ENCODE measurements around the gene SYNGR3. TPM values are rescaled to one million over a fixed set of nuclear protein-coding genes. Genes with fewer than 3 reads are reported as not detected.

The SYNGR3 gene
- total RNA-seq, 1 donor from 2014 or later = 3.3 TPM

GRCh38 chr16:2037647-2038381 lies 48.0 kb downstream of the SYNGR3 start:
- Mint-ChIP-seq H3K4me1 (ENCODE audit: low read depth) (peaks cover 5% of the 10 kb centered on the region), H3K27me3 (no peaks in the 10 kb centered on the region), H3K4me3 (ENCODE audit: low read depth) (no peak overlapping the region), H3K27ac (no peak overlapping the region), H3K9me3 (ENCODE audit: low read depth) (no peaks in the 10 kb centered on the region), H3K36me3 (ENCODE audit: insufficient read depth) (no peaks in the 10 kb centered on the region)
- no peak for DNase-seq (ENCODE audit: low spot score, unreplicated experiment)
- TF ChIP-seq CTCF (IDR thresholded peaks at IDR 0.05; ENCODE audit: unreplicated experiment) = no peak

GRCh38 chr16:2038382-2039231 lies 48.8 kb downstream of the SYNGR3 start:
- no peak overlapping the region for H3K27ac Mint-ChIP-seq
- no peak overlapping the region for H3K4me3 Mint-ChIP-seq (ENCODE audit: low read depth)

GRCh38 chr16:2039274-2040031 lies 49.7 kb downstream of the SYNGR3 start:
- H3K27ac Mint-ChIP-seq = peak overlapping the region; percentile 54
- H3K9me3 Mint-ChIP-seq (ENCODE audit: low read depth) = no peaks in the 10 kb centered on the region
- H3K27me3 Mint-ChIP-seq = no peaks in the 10 kb centered on the region
- DNase-seq (ENCODE audit: low spot score, unreplicated experiment) = no peak
- H3K4me1 Mint-ChIP-seq (ENCODE audit: low read depth) = peaks cover 5% of the 10 kb centered on the region
- no peak overlapping the region for H3K4me3 Mint-ChIP-seq (ENCODE audit: low read depth)
- peaks cover 1% of the 10 kb centered on the region for H3K36me3 Mint-ChIP-seq (ENCODE audit: insufficient read depth)
- no peak for TF ChIP-seq CTCF (IDR thresholded peaks at IDR 0.05; ENCODE audit: unreplicated experiment)

More at GRCh38 chr16:2038382-2039231, 48.8 kb downstream of the SYNGR3 start:
- no peaks in the 10 kb centered on the region for H3K27me3 Mint-ChIP-seq
- no peak for DNase-seq (ENCODE audit: low spot score, unreplicated experiment)
- peaks cover 1% of the 10 kb centered on the region for H3K36me3 Mint-ChIP-seq (ENCODE audit: insufficient read depth)
- H3K9me3 Mint-ChIP-seq (ENCODE audit: low read depth) = no peaks in the 10 kb centered on the region
- peaks cover 5% of the 10 kb centered on the region for H3K4me1 Mint-ChIP-seq (ENCODE audit: low read depth)
- no peak for TF ChIP-seq CTCF (IDR thresholded peaks at IDR 0.05; ENCODE audit: unreplicated experiment)

- no peak for TF ChIP-seq CTCF (IDR thresholded peaks at IDR 0.05; ENCODE audit: unreplicated experiment)
- DNase-seq (ENCODE audit: low spot score, unreplicated experiment) = no peak
- Mint-ChIP-seq H3K27ac (no peak overlapping the region), H3K4me3 (ENCODE audit: low read depth) (no peak overlapping the region), H3K9me3 (ENCODE audit: low read depth) (no peaks in the 10 kb centered on the region), H3K36me3 (ENCODE audit: insufficient read depth) (peaks cover 1% of the 10 kb centered on the region), H3K27me3 (no peaks in the 10 kb centered on the region), H3K4me1 (ENCODE audit: low read depth) (peaks cover 5% of the 10 kb centered on the region)
These were observed 50.4 kb downstream of the SYNGR3 start for GRCh38 chr16:2040041-2040786.

Data from progenitor cell of endocrine pancreas (in vitro differentiated cells).